Suprapubic skin (tissue), 4 donors: Measurements from ENCODE around the gene HDAC11. TPM values are rescaled to one million over a fixed set of nuclear protein-coding genes. Genes with fewer than 3 reads are reported as not detected.

Experiments
- DNase-seq, 2 donors: peaks; one replicate each; pipeline ENCODE4 v3.0.0-alpha.2; 2019; ENCODE audit warnings: low spot score in 2 of 2
- H3K27ac ChIP-seq: fragments of 200-600 bp; sonication (generic); one replicate; pipeline ENCODE4 v1.5.1; 2019
- H3K27me3 ChIP-seq: fragments of 200-600 bp; sonication (generic); one replicate; pipeline ENCODE4 v1.5.1; 2019
- H3K36me3 ChIP-seq: fragments of 200-600 bp; sonication (generic); one replicate; pipeline ENCODE4 v1.5.1; 2019
- H3K4me1 ChIP-seq: fragments of 200-600 bp; sonication (generic); one replicate; pipeline ENCODE4 v1.5.1; 2019
- H3K4me3 ChIP-seq: fragments of 200-600 bp; sonication (generic); one replicate; pipeline ENCODE4 v1.5.1; 2019; ENCODE audit warnings: mild to moderate bottlenecking
- H3K9me3 ChIP-seq: fragments of 200-600 bp; sonication (generic); one replicate; pipeline ENCODE4 v1.5.1; 2019
- CTCF ChIP-seq, 2 donors: fragments of 200-600 bp in 1 of 2; fragments of 450-650 bp in 1 of 2; sonication (generic) in 1 of 2; IDR thresholded peaks; one replicate each; pipeline ENCODE4 v1.5.1; 2016 to 2019; ENCODE audit warnings: antibody characterized with exemption in 2 of 2, mild to moderate bottlenecking in 1 of 2, moderate library complexity in 1 of 2
- EP300 ChIP-seq: sonication (generic); formaldehyde crosslinking; IDR thresholded peaks from one replicate; pipeline ENCODE4 v1.6.1; 2017; ENCODE audit warnings: antibody characterized with exemption
- POLR2A ChIP-seq, 2 donors: fragments of 450-650 bp; IDR thresholded peaks; one replicate each; pipeline ENCODE4 v1.6.1; 2017; ENCODE audit warnings: antibody characterized with exemption in 2 of 2, mild to moderate bottlenecking in 2 of 2, moderate library complexity in 2 of 2
- POLR2AphosphoS5 ChIP-seq, 3 donors: sonication (generic); formaldehyde crosslinking; IDR thresholded peaks; one replicate each; pipeline ENCODE4 v1.6.1; 2017; ENCODE audit warnings: antibody characterized with exemption in 3 of 3
- WGBS: methylation state at CpG from one replicate; pipeline ENCODE4 v1.1.5; 2018; 5-methylcytosine and 5-hydroxymethylcytosine counted together
- total RNA-seq, 4 donors: library from RNA; depleted of rRNA; stranded (reverse); fragments of >200 nt; gene quantifications; one replicate each; pipeline ENCODE4 v1.1.0, GENCODE V29; 2016

Gene HDAC11
- total RNA-seq, 4 donors from 2014 or later = 16.7 to 28.3 (median 27.5) TPM

- Histone ChIP-seq H3K27me3 (peaks cover 7% of the 10 kb centered on the region), H3K36me3 (no peaks in the 10 kb centered on the region), H3K9me3 (no peaks in the 10 kb centered on the region), H3K4me1 (peaks cover 69% of the 10 kb centered on the region), H3K27ac (peak within 1 kb of the TSS; percentile 89), H3K4me3 (peak within 1 kb of the TSS; percentile 63)
- no peak for DNase-seq
- TF ChIP-seq CTCF (IDR thresholded peaks at IDR 0.05) (no peak), POLR2AphosphoS5 (IDR thresholded peaks at IDR 0.05) (no peak), POLR2A (IDR thresholded peaks at IDR 0.05) (peak in 1 of 2 donors; percentile 66), EP300 (no peak)
- 24% methylated on average over 17 of the region's 107 CpGs for WGBS
These were observed 68.9 kb downstream of the HDAC11 start, which contains the start of gene FBLN2 for GRCh38 chr3:13548696-13549622. TSS of gene FBLN2 (plus strand) at chr3:13549125. CDS start at chr3:13570356, 21,231 bp downstream.

GRCh38 chr3:13549623-13550422 lies 69.7 kb downstream of the HDAC11 start:
- Histone ChIP-seq H3K27ac (peak overlapping the region; percentile 89), H3K4me3 (peak overlapping the region; percentile 63)
- DNase-seq = no peak

GRCh38 chr3:13550423-13550690 lies 70.3 kb downstream of the HDAC11 start:
- Histone ChIP-seq H3K4me1 (peaks cover 60% of the 10 kb centered on the region), H3K27ac (peak overlapping the region; percentile 89), H3K9me3 (no peaks in the 10 kb centered on the region), H3K4me3 (peak overlapping the region; percentile 63), H3K36me3 (no peaks in the 10 kb centered on the region), H3K27me3 (peaks cover 7% of the 10 kb centered on the region)
- WGBS = 25% methylated on average over 2 of the region's 2 CpGs
- TF ChIP-seq POLR2A (IDR thresholded peaks at IDR 0.05) = no peak
- no peak for TF ChIP-seq EP300
- no peak for DNase-seq

More at GRCh38 chr3:13549623-13550422, 69.7 kb downstream of the HDAC11 start:
- 49% methylated on average over 18 of the region's 18 CpGs for whole genome bisulfite sequencing
- no peak for TF ChIP-seq POLR2AphosphoS5 (IDR thresholded peaks at IDR 0.05)
- no peak for TF ChIP-seq EP300
- no peak for TF ChIP-seq CTCF (IDR thresholded peaks at IDR 0.05)
- no peak for TF ChIP-seq POLR2A (IDR thresholded peaks at IDR 0.05)
- Histone ChIP-seq H3K36me3 (no peaks in the 10 kb centered on the region), H3K9me3 (no peaks in the 10 kb centered on the region), H3K4me1 (peaks cover 61% of the 10 kb centered on the region), H3K27me3 (peaks cover 7% of the 10 kb centered on the region)

GRCh38 chr3:13550791-13551360 lies 70.8 kb downstream of the HDAC11 start:
- WGBS = 53% methylated on average over 8 of the region's 13 CpGs
- no peak for TF ChIP-seq POLR2A (IDR thresholded peaks at IDR 0.05)
- no peak for TF ChIP-seq EP300
- TF ChIP-seq CTCF (IDR thresholded peaks at IDR 0.05) = no peak
- Histone ChIP-seq H3K36me3 (no peaks in the 10 kb centered on the region), H3K27ac (no peak overlapping the region), H3K4me1 (peaks cover 63% of the 10 kb centered on the region), H3K27me3 (peaks cover 7% of the 10 kb centered on the region), H3K4me3 (peak overlapping the region; percentile 63), H3K9me3 (no peaks in the 10 kb centered on the region)
- no peak for DNase-seq

GRCh38 chr3:13552857-13553652 lies 72.9 kb downstream of the HDAC11 start:
- TF ChIP-seq CTCF (IDR thresholded peaks at IDR 0.05) (no peak), POLR2AphosphoS5 (IDR thresholded peaks at IDR 0.05) (no peak), EP300 (no peak), POLR2A (IDR thresholded peaks at IDR 0.05) (no peak)
- peak overlapping the region; percentile 3 for H3K4me3 ChIP-seq
- peak overlapping the region; percentile 65 for H3K27ac ChIP-seq
- 74% methylated on average over 20 of the region's 28 CpGs for WGBS
- no peak for DNase-seq
- H3K27me3 ChIP-seq = peaks cover 7% of the 10 kb centered on the region
- H3K9me3 ChIP-seq = no peaks in the 10 kb centered on the region
- no peaks in the 10 kb centered on the region for H3K36me3 ChIP-seq
- peaks cover 66% of the 10 kb centered on the region for H3K4me1 ChIP-seq
